A673 (cell line): ENCODE results near the gene SPATA4.

Source experiments
- EZH2 ChIP-seq: fragments of 200-600 bp; sonication (generic); IDR thresholded peaks from 2 replicates; pipeline ENCODE4 v1.6.1; 2017; ENCODE audit warnings: borderline replicate concordance, low read depth, mild to moderate bottlenecking, mixed read lengths, antibody characterized with exemption, low read length; ENCODE audit not compliant: poor library complexity, severe bottlenecking
- TF ChIP-seq, protein P1 (sequence below): fragments of 300-800, 200-600 bp; sonication (generic); conservative IDR thresholded peaks from 2 replicates; pipeline ENCODE4 v1.5.1; 2017; ENCODE audit warnings: low read depth, mild to moderate bottlenecking, antibody characterized with exemption, low read length, moderate library complexity, mixed read lengths

DNA sequence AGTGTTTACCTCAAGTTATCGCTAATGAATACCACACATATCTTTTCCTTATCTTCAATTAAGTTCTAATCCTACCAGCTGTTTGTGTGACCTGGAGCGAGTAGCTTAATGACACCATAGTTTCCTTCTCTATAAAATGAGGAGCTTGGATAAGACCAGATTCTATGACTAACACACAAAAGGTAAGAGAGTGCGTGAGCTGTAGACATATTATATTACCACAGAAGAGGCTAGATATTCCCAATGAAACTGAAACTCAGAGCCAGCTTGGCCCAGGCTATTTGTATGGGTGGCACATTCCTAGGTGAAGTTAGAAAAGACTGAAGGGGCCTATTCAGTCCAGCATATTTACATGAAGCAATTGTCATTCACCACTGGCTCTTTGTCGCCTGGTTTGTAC is 43.4 kb upstream of the SPATA4 start:
- TF ChIP-seq, protein P1, sequence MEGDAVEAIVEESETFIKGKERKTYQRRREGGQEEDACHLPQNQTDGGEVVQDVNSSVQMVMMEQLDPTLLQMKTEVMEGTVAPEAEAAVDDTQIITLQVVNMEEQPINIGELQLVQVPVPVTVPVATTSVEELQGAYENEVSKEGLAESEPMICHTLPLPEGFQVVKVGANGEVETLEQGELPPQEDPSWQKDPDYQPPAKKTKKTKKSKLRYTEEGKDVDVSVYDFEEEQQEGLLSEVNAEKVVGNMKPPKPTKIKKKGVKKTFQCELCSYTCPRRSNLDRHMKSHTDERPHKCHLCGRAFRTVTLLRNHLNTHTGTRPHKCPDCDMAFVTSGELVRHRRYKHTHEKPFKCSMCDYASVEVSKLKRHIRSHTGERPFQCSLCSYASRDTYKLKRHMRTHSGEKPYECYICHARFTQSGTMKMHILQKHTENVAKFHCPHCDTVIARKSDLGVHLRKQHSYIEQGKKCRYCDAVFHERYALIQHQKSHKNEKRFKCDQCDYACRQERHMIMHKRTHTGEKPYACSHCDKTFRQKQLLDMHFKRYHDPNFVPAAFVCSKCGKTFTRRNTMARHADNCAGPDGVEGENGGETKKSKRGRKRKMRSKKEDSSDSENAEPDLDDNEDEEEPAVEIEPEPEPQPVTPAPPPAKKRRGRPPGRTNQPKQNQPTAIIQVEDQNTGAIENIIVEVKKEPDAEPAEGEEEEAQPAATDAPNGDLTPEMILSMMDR, result no peak
- no peak for TF ChIP-seq EZH2
